GM12874 (cell line): Measurements from ENCODE around the gene C11orf86.

Experiments used
- CTCF ChIP-seq: IDR thresholded peaks from 2 replicates; pipeline ENCODE4 v1.5.1; 2011; ENCODE audit warnings: low read depth, mild to moderate bottlenecking, control low read depth, low read length, moderate library complexity; ENCODE audit not compliant: insufficient read depth

The C11orf86 gene

DNA sequence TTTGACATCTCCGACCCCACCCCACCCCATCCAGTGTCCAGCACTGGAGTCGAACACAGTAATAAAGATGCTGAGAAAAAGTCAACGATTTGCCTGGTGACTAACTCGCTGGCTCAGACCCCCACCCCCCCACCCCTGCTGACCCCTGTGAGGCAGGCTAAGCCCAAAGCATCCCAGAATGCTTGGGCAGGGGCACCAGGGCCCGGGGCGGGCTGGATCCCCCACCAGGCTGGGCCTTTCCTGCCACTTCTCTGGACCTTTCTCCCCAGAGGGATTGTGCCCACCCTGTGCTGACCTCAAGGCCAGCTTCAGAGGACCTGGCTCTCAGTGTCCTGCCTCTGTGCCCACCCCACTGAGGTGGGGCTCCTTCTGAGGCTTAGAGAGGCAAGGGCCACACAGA is 1.8 kb downstream of the C11orf86 start:
- TF ChIP-seq CTCF, result no peak

DNA sequence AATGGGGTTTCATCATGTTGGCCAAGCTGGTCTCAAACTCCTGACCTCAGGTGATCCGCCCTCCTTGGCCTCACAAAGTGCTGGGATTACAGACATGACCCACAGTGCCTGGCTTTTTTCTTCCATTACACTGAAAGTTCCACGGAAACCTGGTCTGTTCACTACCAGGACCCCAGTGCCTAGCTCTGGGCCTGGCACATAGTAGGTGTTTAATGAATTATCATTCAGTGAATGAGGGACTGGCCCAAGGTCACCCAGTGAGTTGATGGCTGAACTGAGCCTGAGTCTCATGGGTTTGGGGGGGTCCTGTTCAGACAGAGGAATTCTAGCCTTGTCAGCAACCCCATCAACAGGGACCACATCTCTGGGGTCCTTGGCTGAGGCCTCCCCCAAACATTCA is 3.1 kb downstream of the C11orf86 start:
- TF ChIP-seq CTCF, result no peak

DNA sequence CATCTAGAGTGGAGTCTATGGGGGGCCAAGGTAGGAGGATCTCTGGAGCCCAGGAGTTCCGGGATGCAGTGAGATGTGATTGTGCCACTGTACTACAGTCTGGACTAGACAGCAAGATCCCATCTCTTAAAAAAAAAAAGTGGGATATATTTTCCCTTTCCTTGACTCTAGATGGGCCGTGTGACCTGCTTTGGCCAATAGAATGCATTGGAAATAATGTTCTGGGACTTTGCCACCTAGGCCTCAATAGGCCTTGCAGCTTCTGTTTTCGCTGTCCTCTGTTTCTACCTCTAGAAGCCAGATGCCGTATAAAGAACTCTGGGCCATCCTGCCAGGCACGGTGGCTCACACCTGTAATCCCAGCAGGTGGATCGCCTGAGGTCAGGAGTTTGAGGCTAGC is 3.6 kb downstream of the C11orf86 start:
- no peak for TF ChIP-seq CTCF

- no peak for TF ChIP-seq CTCF
These were observed 4.4 kb downstream of the C11orf86 start for GRCh38 chr11:66979336-66979980.

DNA sequence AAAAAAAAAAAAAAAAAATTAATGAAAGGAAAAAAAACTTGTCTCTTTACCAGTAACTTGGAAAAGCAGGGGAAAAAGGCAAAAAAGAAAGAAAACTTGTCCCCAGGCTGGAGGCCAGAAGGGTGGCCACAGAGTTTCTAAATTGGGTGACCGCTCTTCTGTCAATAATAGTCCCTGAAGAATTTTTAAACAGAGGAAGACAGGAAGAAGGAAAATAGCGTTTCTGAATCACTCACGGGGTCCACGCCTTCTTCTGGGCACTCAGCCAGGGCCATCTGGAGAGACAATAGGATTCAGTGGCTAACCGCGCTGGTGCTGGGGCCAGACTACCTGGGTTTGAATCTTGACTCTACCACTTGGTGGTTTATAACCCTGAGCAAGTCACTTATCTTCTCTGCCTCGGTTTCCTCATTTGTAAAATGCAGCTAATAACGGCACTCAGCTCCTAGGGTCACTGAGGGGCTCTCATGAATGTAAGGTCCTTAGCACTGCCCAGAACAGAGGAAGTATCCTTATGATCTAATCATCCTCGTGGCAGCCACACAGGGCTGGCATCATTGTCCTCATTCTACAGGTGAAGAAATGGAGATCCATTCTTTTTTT is 7.0 kb downstream of the C11orf86 start:
- TF ChIP-seq CTCF, result no peak

DNA sequence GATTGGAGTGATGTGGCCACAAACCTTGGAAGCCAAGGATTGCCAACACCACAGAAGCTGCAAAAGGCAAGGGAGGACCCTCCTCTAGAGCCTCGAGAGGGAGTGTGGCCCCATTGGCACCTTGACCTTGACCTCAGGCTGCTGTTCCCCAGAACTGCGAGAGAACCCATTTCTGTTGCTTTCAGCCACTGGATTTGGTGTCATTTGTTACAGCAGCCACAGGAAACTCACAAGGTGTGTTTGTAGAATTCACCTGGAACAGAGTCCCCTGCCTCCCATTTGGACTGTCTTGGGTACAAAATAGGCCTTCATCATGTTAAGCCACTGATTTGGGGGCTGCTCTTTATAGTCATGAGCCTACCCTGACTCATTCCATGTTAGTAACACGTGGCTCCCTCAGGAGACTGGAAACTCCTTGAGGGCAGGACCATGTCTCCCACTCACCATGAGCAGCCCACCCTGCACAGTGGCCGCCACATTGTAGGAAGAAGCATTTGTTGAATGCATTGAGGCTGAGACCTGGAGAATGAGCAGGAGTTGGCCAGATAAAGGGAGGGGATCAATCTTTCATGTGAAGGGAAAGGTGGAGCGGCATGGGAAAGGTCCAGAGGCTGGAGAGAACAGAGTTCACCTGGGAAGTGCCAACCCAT is 8.3 kb downstream of the C11orf86 start:
- TF ChIP-seq CTCF, result no peak

- TF ChIP-seq CTCF, result no peak
These were observed 10.5 kb downstream of the C11orf86 start for GRCh38 chr11:66985508-66986177.
